Mesenchymal stem cell (in vitro differentiated cells and primary cell): ENCODE results near the gene CEP55.
"Not testable (repeated sequence)": the region's sequence is repeated elsewhere in the genome, so short reads cannot be mapped to it uniquely, and the experiment has no call there.

ENCODE experiments used
- DNase-seq: peaks from one replicate; pipeline ENCODE4 v3.0.0-alpha.2; 2013
- H2AFZ ChIP-seq: one replicate; pipeline ENCODE4 v1.6.1; 2013; ENCODE audit warnings: low read depth, mild to moderate bottlenecking, control low read depth, inconsistent platforms, low read length, moderate library complexity
- H2AK5ac ChIP-seq: 2 replicates; pipeline ENCODE4 v1.6.1; 2013; ENCODE audit warnings: low read length, moderate library complexity, mild to moderate bottlenecking, inconsistent platforms; ENCODE audit not compliant: severe bottlenecking
- H2BK120ac ChIP-seq: one replicate; pipeline ENCODE4 v1.6.1; 2013; ENCODE audit warnings: low read depth, mild to moderate bottlenecking, inconsistent platforms, low read length, moderate library complexity
- H2BK12ac ChIP-seq, 2 experiments: one replicate each; pipeline ENCODE4 v1.6.1; 2013; ENCODE audit warnings: inconsistent platforms in 2 of 2, low read length in 2 of 2, mild to moderate bottlenecking in 2 of 2, moderate library complexity in 2 of 2, control low read depth in 1 of 2
- H2BK15ac ChIP-seq: one replicate; pipeline ENCODE4 v1.6.1; 2013; ENCODE audit warnings: mild to moderate bottlenecking, low read depth, inconsistent platforms; ENCODE audit not compliant: poor library complexity, severe bottlenecking
- H2BK5ac ChIP-seq: 2 replicates; pipeline ENCODE4 v1.6.1; 2013; ENCODE audit warnings: low read depth, mild to moderate bottlenecking, low read length, control low read depth, inconsistent platforms; ENCODE audit not compliant: poor library complexity, severe bottlenecking
- H3K14ac ChIP-seq, 2 experiments: one replicate each; pipeline ENCODE4 v1.6.1; 2013; ENCODE audit warnings: inconsistent platforms in 2 of 2, low read length in 2 of 2, control low read depth in 1 of 2, mild to moderate bottlenecking in 1 of 2, moderate library complexity in 1 of 2
- H3K18ac ChIP-seq, 2 experiments: one replicate each; pipeline ENCODE4 v1.6.1; 2013; ENCODE audit warnings: inconsistent platforms in 2 of 2, low read length in 2 of 2, control low read depth in 1 of 2, low read depth in 1 of 2, mild to moderate bottlenecking in 1 of 2
- H3K23ac ChIP-seq, 2 experiments: one replicate each; pipeline ENCODE4 v1.6.1; 2013; ENCODE audit warnings: inconsistent platforms in 2 of 2, low read length in 2 of 2, mild to moderate bottlenecking in 2 of 2, moderate library complexity in 2 of 2, control low read depth in 1 of 2
- H3K27ac ChIP-seq: 2 replicates; pipeline ENCODE4 v1.5.1; 2013; ENCODE audit warnings: mild to moderate bottlenecking, moderate library complexity, low read length, control low read depth, inconsistent platforms; ENCODE audit not compliant: poor library complexity, severe bottlenecking
- H3K27me3 ChIP-seq, 2 experiments: 2 replicates each; pipeline versions ENCODE4 v1.6.1 to v1.7.0; 2013; ENCODE audit warnings: low read length in 2 of 2, mild to moderate bottlenecking in 2 of 2, moderate library complexity in 2 of 2, control low read depth in 1 of 2, inconsistent platforms in 1 of 2; ENCODE audit not compliant: control insufficient read depth in 1 of 2, insufficient read depth in 1 of 2
- H3K36me3 ChIP-seq, 2 experiments: 2 replicates each; pipeline versions ENCODE4 v1.6.1 to v1.7.0; 2013; ENCODE audit warnings: low read length in 2 of 2, control low read depth in 1 of 2, inconsistent platforms in 1 of 2, low read depth in 1 of 2, mild to moderate bottlenecking in 1 of 2; ENCODE audit not compliant: insufficient read depth in 2 of 2, control insufficient read depth in 1 of 2
- H3K4ac ChIP-seq, 2 experiments: one replicate each; pipeline ENCODE4 v1.6.1; 2013; ENCODE audit warnings: inconsistent platforms in 2 of 2, low read length in 2 of 2, mild to moderate bottlenecking in 2 of 2, moderate library complexity in 2 of 2, control low read depth in 1 of 2, low read depth in 1 of 2
- H3K4me1 ChIP-seq: 2 replicates; pipeline ENCODE4 v1.6.1; 2013; ENCODE audit warnings: low read depth, low read length, control low read depth; ENCODE audit not compliant: control insufficient read depth, insufficient read depth
- H3K4me2 ChIP-seq: 2 replicates; pipeline ENCODE4 v1.6.1; 2013; ENCODE audit warnings: low read length, mild to moderate bottlenecking, inconsistent platforms; ENCODE audit not compliant: poor library complexity, severe bottlenecking
- H3K4me3 ChIP-seq, 2 experiments: 2 replicates each; pipeline versions ENCODE4 v1.5.1 to v1.7.0; 2013; ENCODE audit warnings: low read length in 2 of 2, mild to moderate bottlenecking in 2 of 2, control low read depth in 1 of 2, low read depth in 1 of 2; ENCODE audit not compliant: insufficient read depth in 1 of 2
- H3K79me1 ChIP-seq: replicated peaks from 2 replicates; pipeline ENCODE4 v1.6.1; 2013; ENCODE audit warnings: mild to moderate bottlenecking, control low read depth, low read length, inconsistent platforms; ENCODE audit not compliant: poor library complexity, severe bottlenecking
- H3K9ac ChIP-seq: 2 replicates; pipeline ENCODE4 v1.7.0; 2013; ENCODE audit warnings: mild to moderate bottlenecking, low read length, moderate library complexity
- H3K9me3 ChIP-seq: 2 replicates; pipeline ENCODE4 v1.7.0; 2013; ENCODE audit warnings: mild to moderate bottlenecking, low read length; ENCODE audit not compliant: control insufficient read depth
- H4K8ac ChIP-seq: one replicate; pipeline ENCODE4 v1.6.1; 2013; ENCODE audit warnings: inconsistent platforms, mild to moderate bottlenecking, low read length, moderate library complexity
- H4K91ac ChIP-seq: one replicate; pipeline ENCODE4 v1.6.1; 2013; ENCODE audit warnings: mild to moderate bottlenecking, low read length, inconsistent platforms
- WGBS: methylation state at CpG from one replicate; pipeline ENCODE4 v1.1.7; 2013; ENCODE audit warnings: mixed read lengths; 5-methylcytosine and 5-hydroxymethylcytosine counted together

The CEP55 gene

GRCh38 chr10:93464776-93465388, 31.5 kb upstream of the CEP55 start:
- H2AK5ac ChIP-seq: peak overlapping the region; percentile 88
- no peak overlapping the region for H3K14ac ChIP-seq
- H3K27ac ChIP-seq: peak overlapping the region; percentile 98
- no peak overlapping the region for H2AFZ ChIP-seq
- H3K23ac ChIP-seq: no peak overlapping the region
- no peak overlapping the region for H2BK15ac ChIP-seq
- no peak overlapping the region for H4K91ac ChIP-seq
- no peaks in the 10 kb centered on the region for H3K79me1 ChIP-seq
- peak overlapping the region; percentile 86 for H3K9ac ChIP-seq
- DNase-seq: peak; percentile 72
- no peaks in the 10 kb centered on the region for H3K27me3 ChIP-seq
- H4K8ac ChIP-seq: no peak overlapping the region
- H2BK120ac ChIP-seq: peak overlapping the region; percentile 27
- WGBS: 89% methylated on average over 1 of the region's 5 CpGs
- H3K4ac ChIP-seq: peak overlapping the region in 1 of 2 experiments; percentile 81
- no peak overlapping the region for H3K4me2 ChIP-seq
- peak overlapping the region in 1 of 2 experiments; percentile 10 for H3K4me3 ChIP-seq
- peaks cover 31% of the 10 kb centered on the region for H3K4me1 ChIP-seq
- peak overlapping the region in 1 of 2 experiments; percentile 91 for H3K18ac ChIP-seq
- no peaks in the 10 kb centered on the region for H3K9me3 ChIP-seq
- H3K36me3 ChIP-seq: peaks cover 23 to 25% of the 10 kb centered on the region in 2 experiments
- H2BK5ac ChIP-seq: peak overlapping the region; percentile 52
- H2BK12ac ChIP-seq: no peak overlapping the region

GRCh38 chr10:93465806-93466675, 30.4 kb upstream of the CEP55 start:
- H3K4me3 ChIP-seq: peak overlapping the region in 1 of 2 experiments; percentile 2
- no peaks in the 10 kb centered on the region for H3K79me1 ChIP-seq
- H3K27ac ChIP-seq: peak overlapping the region; percentile 98
- no peaks in the 10 kb centered on the region for H3K9me3 ChIP-seq
- H3K23ac ChIP-seq: peak overlapping the region in 1 of 2 experiments; percentile 51
- H2AK5ac ChIP-seq: peak overlapping the region; percentile 98
- H3K36me3 ChIP-seq: peaks cover 18 to 20% of the 10 kb centered on the region in 2 experiments
- H2BK5ac ChIP-seq: peak overlapping the region; percentile 87
- H3K27me3 ChIP-seq: no peaks in the 10 kb centered on the region
- H3K14ac ChIP-seq: peak overlapping the region in 1 of 2 experiments; percentile 72
- H3K4ac ChIP-seq: peak overlapping the region; percentile 55 to 92
- DNase-seq: peak; percentile 97
- H3K4me1 ChIP-seq: peaks cover 28% of the 10 kb centered on the region
- H2BK12ac ChIP-seq: peak overlapping the region; percentile 46 to 80
- peak overlapping the region; percentile 58 to 79 for H3K18ac ChIP-seq
- no peak overlapping the region for H2AFZ ChIP-seq
- 15% methylated on average over 8 of the region's 8 CpGs for WGBS
- H2BK120ac ChIP-seq: peak overlapping the region; percentile 57
- H4K8ac ChIP-seq: peak overlapping the region; percentile 86
- peak overlapping the region; percentile 86 for H4K91ac ChIP-seq
- H3K4me2 ChIP-seq: peak overlapping the region; percentile 24
- H3K9ac ChIP-seq: peak overlapping the region; percentile 86
- H2BK15ac ChIP-seq: peak overlapping the region; percentile 73

GRCh38 chr10:93467635-93468034, 28.8 kb upstream of the CEP55 start:
- H3K23ac ChIP-seq, H3K14ac ChIP-seq, H2BK5ac ChIP-seq, H2AFZ ChIP-seq, H3K18ac ChIP-seq, H2AK5ac ChIP-seq, H3K4me2 ChIP-seq, DNase-seq, H3K79me1 ChIP-seq, H4K8ac ChIP-seq, H2BK15ac ChIP-seq, H3K9me3 ChIP-seq, H3K27me3 ChIP-seq, H4K91ac ChIP-seq, H2BK120ac ChIP-seq: not testable (repeated sequence)
- peak overlapping the region in 1 of 2 experiments; percentile 24 for H3K4ac ChIP-seq
- peak overlapping the region in 1 of 2 experiments; percentile 51 for H3K4me3 ChIP-seq
- peaks cover 30% of the 10 kb centered on the region for H3K4me1 ChIP-seq
- peak overlapping the region; percentile 85 for H3K9ac ChIP-seq
- WGBS: 100% methylated on average over 1 of the region's 4 CpGs
- peak overlapping the region in 1 of 2 experiments; percentile 86 for H2BK12ac ChIP-seq
- H3K27ac ChIP-seq: peak overlapping the region; percentile 96
- H3K36me3 ChIP-seq: peaks cover 20 to 24% of the 10 kb centered on the region in 2 experiments
